ENCODE results near the gene ROGDI.

- TF ChIP-seq, protein P1, sequence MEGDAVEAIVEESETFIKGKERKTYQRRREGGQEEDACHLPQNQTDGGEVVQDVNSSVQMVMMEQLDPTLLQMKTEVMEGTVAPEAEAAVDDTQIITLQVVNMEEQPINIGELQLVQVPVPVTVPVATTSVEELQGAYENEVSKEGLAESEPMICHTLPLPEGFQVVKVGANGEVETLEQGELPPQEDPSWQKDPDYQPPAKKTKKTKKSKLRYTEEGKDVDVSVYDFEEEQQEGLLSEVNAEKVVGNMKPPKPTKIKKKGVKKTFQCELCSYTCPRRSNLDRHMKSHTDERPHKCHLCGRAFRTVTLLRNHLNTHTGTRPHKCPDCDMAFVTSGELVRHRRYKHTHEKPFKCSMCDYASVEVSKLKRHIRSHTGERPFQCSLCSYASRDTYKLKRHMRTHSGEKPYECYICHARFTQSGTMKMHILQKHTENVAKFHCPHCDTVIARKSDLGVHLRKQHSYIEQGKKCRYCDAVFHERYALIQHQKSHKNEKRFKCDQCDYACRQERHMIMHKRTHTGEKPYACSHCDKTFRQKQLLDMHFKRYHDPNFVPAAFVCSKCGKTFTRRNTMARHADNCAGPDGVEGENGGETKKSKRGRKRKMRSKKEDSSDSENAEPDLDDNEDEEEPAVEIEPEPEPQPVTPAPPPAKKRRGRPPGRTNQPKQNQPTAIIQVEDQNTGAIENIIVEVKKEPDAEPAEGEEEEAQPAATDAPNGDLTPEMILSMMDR (IDR thresholded peaks at IDR 0.05): no peak
- TF ChIP-seq POLR2A (IDR thresholded peaks at IDR 0.05): no peak
Observed at GRCh38 chr16:4746991-4747574, 55.4 kb downstream of the ROGDI start.

All from gastroesophageal sphincter (tissue), 3 donors.